ENCODE data around the gene MYO5B. TPM values are rescaled to one million over a fixed set of nuclear protein-coding genes. Genes with fewer than 3 reads are reported as not detected.

The MYO5B gene
- total RNA-seq, 1 donor from 2014 or later: 6.7 TPM

DNA sequence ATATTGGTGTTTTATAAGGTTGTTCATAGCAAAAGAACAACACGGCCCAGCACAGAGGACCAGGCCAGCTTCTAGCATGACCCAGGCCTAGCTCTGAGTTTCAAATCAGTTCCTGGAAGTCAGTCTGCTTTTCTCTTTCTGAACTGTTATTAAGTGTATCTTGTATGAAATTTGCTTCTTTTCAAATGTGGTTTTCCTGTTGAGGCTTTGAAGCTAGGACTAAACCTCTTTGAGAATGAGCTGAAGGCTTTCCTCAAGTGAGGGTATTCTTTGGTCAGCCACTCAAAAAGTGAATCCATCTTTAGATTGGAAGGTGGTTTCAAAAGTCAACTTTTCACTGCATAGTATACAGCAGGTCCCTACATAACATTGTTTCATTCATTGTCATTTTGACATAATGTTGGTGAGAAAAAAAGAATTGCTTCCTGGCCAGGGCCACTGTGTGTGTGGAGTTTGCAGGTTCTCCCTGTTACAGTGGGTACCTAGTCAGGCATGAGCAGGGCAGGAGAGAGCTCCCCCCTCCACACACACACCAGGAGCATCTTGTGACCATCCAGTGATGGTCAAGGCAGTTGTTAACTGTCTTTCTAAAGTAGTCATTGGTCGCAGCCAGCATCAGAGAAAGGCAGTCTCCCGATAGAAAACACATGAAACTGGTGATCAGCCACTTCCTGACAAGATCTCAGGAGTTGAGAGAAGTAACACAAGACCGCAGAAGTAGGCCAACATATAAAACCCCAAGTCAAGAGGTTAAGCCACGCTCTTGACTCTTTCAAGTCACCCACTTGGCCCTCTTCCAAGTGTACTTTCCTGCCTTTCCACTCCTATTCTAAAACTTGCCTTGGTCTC, 374.9 kb downstream of the MYO5B start:
- Mint-ChIP-seq H3K27me3 (ENCODE audit: insufficient read depth, low read depth) (peaks cover 3% of the 10 kb centered on the region), H3K27ac (no peak overlapping the region), H3K9me3 (peaks cover 2% of the 10 kb centered on the region), H3K4me3 (no peak overlapping the region), H3K4me1 (peaks cover 3% of the 10 kb centered on the region), H3K36me3 (peaks cover 32% of the 10 kb centered on the region)
- no peaks in the 10 kb centered on the region for H3K27me3 ChIP-seq
- H2AFZ ChIP-seq (replicated peaks): no peak overlapping the region
- no peak for DNase-seq (ENCODE audit: low spot score)
- no peaks in the 10 kb centered on the region for H3K36me3 ChIP-seq
- H4K20me1 ChIP-seq (ENCODE audit: low read depth): no peaks in the 10 kb centered on the region
- H3K79me2 ChIP-seq (ENCODE audit: low read depth): no peaks in the 10 kb centered on the region
- H3K4me2 ChIP-seq: no peak overlapping the region
- no peaks in the 10 kb centered on the region for H3F3A ChIP-seq (ENCODE audit: low read depth)
- no peak overlapping the region for H3K4me3 ChIP-seq
- no peaks in the 10 kb centered on the region for H3K9me3 ChIP-seq (ENCODE audit: low read depth)
- peaks cover 4% of the 10 kb centered on the region for H3K4me1 ChIP-seq
- H3K9ac ChIP-seq: no peak overlapping the region
- H3K27ac ChIP-seq: no peak overlapping the region
- TF ChIP-seq EZH2 (IDR thresholded peaks at IDR 0.05) (no peak), EZH2phosphoT487 (IDR thresholded peaks at IDR 0.05) (no peak)
- TF ChIP-seq, protein P1, sequence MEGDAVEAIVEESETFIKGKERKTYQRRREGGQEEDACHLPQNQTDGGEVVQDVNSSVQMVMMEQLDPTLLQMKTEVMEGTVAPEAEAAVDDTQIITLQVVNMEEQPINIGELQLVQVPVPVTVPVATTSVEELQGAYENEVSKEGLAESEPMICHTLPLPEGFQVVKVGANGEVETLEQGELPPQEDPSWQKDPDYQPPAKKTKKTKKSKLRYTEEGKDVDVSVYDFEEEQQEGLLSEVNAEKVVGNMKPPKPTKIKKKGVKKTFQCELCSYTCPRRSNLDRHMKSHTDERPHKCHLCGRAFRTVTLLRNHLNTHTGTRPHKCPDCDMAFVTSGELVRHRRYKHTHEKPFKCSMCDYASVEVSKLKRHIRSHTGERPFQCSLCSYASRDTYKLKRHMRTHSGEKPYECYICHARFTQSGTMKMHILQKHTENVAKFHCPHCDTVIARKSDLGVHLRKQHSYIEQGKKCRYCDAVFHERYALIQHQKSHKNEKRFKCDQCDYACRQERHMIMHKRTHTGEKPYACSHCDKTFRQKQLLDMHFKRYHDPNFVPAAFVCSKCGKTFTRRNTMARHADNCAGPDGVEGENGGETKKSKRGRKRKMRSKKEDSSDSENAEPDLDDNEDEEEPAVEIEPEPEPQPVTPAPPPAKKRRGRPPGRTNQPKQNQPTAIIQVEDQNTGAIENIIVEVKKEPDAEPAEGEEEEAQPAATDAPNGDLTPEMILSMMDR (IDR thresholded peaks at IDR 0.05): no peak

DNA sequence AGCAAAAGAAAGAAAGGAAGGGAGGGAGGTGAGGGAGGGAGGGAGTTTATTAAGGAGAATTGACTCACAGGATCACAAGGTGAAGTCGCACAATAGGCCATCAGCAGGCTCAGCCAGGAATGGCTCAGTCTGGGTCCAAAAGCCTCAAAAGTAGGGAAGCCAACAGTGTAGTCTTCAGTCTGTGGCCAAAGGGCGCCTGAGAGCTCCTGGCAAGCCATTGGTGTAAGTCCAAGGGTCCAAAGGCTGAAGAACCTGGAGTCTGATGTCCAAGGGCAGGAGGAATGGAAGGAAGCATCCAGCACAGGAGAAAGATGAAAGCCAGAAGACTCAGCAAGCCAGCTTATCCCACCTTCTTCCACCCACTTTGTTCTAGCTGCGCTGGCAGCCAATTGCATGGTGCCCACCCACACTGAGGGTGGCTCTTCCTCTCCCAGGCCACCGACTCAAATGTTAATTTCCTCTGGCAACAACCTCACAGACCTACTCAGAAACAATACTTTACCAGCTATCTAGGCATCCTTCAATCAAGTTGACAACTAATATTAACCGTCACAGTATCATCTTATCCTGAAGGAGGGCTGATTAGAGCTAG, 375.8 kb downstream of the MYO5B start:
- H3K4me1 Mint-ChIP-seq: peaks cover 7% of the 10 kb centered on the region
- Histone ChIP-seq H3K4me1 (peaks cover 4% of the 10 kb centered on the region), H3K4me2 (no peak overlapping the region), H2AFZ (replicated peaks) (no peak overlapping the region), H3K9ac (no peak overlapping the region), H3K9me3 (ENCODE audit: low read depth) (no peaks in the 10 kb centered on the region), H4K20me1 (ENCODE audit: low read depth) (no peaks in the 10 kb centered on the region), H3K36me3 (no peaks in the 10 kb centered on the region), H3K79me2 (ENCODE audit: low read depth) (no peaks in the 10 kb centered on the region), H3F3A (ENCODE audit: low read depth) (no peaks in the 10 kb centered on the region), H3K27ac (no peak overlapping the region), H3K4me3 (no peak overlapping the region), H3K27me3 (no peaks in the 10 kb centered on the region)
- no peak overlapping the region for H3K4me3 Mint-ChIP-seq
- H3K36me3 Mint-ChIP-seq: peaks cover 29% of the 10 kb centered on the region
- H3K27me3 Mint-ChIP-seq (ENCODE audit: insufficient read depth, low read depth): peaks cover 3% of the 10 kb centered on the region
- TF ChIP-seq EZH2phosphoT487 (IDR thresholded peaks at IDR 0.05) (no peak), EZH2 (IDR thresholded peaks at IDR 0.05) (no peak)
- TF ChIP-seq, protein P1 (IDR thresholded peaks at IDR 0.05): no peak
- H3K9me3 Mint-ChIP-seq: peaks cover 2% of the 10 kb centered on the region
- H3K27ac Mint-ChIP-seq: no peak overlapping the region
- DNase-seq (ENCODE audit: low spot score): no peak

DNA sequence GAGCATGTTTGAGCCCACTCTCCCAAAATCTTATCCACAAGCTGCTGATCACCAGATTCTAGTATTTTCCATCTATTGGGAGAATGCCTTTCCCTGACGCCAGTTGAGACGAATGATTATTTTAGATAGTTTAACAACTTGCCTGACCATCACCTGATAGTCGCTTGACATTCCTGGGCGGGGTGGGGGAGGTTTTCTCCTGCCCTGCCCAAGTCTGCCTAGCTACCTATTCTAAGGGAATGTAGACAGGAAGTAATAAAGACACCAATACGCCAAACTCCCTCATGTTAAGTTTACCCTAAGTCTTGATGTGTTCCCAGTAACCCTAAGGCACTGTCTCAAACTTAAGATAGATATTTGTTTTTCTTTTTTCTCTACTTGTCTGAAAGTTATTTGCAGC, 377.0 kb downstream of the MYO5B start:
- peaks cover 2% of the 10 kb centered on the region for H3K9me3 Mint-ChIP-seq
- peaks cover 29% of the 10 kb centered on the region for H3K36me3 Mint-ChIP-seq
- Histone ChIP-seq H4K20me1 (ENCODE audit: low read depth) (no peaks in the 10 kb centered on the region), H2AFZ (replicated peaks) (no peak overlapping the region), H3K79me2 (ENCODE audit: low read depth) (peaks cover under 1% of the 10 kb centered on the region), H3F3A (ENCODE audit: low read depth) (peaks cover 4% of the 10 kb centered on the region), H3K9me3 (ENCODE audit: low read depth) (no peaks in the 10 kb centered on the region), H3K4me2 (no peak overlapping the region), H3K36me3 (no peaks in the 10 kb centered on the region), H3K27ac (no peak overlapping the region), H3K4me1 (peaks cover 4% of the 10 kb centered on the region), H3K27me3 (no peaks in the 10 kb centered on the region), H3K9ac (no peak overlapping the region), H3K4me3 (no peak overlapping the region)
- no peak overlapping the region for H3K4me3 Mint-ChIP-seq
- no peak for DNase-seq (ENCODE audit: low spot score)
- H3K27ac Mint-ChIP-seq: no peak overlapping the region
- peaks cover 5% of the 10 kb centered on the region for H3K27me3 Mint-ChIP-seq (ENCODE audit: insufficient read depth, low read depth)
- peaks cover 9% of the 10 kb centered on the region for H3K4me1 Mint-ChIP-seq
- TF ChIP-seq, protein P1 (IDR thresholded peaks at IDR 0.05): no peak
- TF ChIP-seq EZH2 (IDR thresholded peaks at IDR 0.05) (no peak), EZH2phosphoT487 (IDR thresholded peaks at IDR 0.05) (no peak)
